CD4-positive, alpha-beta T cell treated with Interleukin-10 for 1 hour (primary cell): Measurements from ENCODE around the gene SMIM9.

Experiments used
- DNase-seq: peaks from one replicate; pipeline ENCODE4 v3.0.0-alpha.2; 2020

Gene SMIM9

DNA sequence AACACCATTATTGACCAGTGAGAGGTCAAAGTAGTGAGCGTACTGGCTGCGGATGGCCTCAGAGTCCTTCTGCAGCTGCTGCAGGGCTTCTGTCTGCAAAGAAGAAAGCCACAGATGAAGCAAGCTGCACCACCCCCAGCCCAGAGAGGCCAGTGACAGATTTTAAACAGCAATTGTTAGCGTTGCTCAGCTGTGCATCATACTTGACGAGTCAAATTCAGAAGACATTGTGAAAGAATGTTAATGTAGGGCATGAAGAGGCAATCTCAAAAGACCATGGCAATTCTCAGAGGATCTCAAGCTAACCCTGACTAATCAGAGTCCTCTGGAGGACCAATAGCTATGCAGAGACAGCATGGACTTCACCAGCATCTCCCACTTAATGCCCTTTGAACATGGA is 55.2 kb downstream of the SMIM9 start:
- no peak for DNase-seq

DNA sequence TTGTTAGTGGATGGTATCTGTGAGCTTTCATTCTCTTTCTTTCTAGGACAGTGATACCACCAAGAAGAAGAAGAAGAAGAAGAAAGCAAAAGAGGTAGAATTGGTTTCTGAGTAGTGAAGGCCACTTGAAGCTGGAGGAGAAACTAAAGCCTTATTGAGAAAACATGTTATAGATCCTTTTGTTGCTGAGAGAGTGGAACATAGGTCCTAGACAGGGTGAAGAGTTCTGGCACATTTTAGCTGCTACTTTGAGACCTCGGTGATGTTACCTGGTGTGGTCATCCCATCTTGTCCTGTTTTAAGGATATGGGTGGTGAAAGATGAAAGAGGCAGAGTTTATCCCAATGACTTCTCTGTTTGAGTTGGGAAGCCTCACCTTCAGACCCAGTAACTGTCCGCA is 57.7 kb downstream of the SMIM9 start:
- no peak for DNase-seq

DNA sequence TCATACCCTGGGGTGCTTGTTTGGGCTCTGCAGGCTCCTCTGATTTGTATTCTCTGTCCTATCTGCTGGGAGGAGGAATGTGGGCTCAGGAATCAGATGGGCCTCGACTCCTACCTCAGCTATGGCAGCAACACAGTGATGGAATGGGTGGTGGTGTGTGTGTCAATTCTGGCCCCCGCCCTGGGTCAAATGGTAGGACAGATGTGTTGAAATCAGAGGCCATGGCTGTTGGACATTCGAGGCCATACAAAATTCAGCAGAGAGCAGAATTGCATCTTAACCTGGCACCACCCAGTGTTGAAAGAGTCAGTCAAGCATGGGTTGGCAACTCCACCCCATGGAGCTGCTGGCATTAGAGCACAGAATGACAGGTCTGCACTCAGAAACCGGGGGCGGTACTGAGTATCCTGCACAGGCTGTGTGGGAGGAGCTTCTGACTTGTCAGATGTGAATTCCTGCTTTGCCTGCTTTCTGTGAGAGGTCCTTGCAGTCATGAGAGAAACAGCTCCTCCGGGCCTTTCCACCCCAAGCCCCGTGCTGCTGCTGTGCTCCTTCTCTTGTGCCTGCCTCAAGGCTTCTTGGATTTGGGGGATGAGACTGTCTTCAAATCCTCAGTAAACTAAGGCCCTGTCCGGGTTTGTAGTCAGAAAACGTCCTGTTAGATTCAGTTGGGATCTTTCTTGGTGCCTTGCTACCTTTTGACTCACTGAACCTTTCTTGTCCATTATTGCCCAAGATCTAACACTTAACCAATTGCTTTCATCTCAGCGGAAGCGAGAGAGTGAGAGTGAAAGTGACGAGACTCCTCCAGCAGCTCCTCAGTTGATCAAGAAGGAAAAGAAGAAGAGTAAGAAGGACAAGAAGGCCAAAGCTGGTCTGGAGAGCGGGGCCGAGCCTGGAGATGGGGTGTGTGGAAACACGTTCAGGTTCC is 58.8 kb downstream of the SMIM9 start:
- DNase-seq, result no peak

GRCh38 chrX:154774622-154775021 is 59.8 kb downstream of the SMIM9 start:
- no peak for DNase-seq
